ENCODE results near the gene MAVS. TPM values are rescaled to one million over a fixed set of nuclear protein-coding genes. Genes with fewer than 3 reads are reported as not detected.

MAVS gene
- total RNA-seq, 2 experiments from 2014 or later, result 31.1 to 31.6 TPM

- CTCF ChIA-PET, result interaction anchor here (1.1 kb wide), 1 partner anchor 9 kb away, joined by 3 read pairs; no protein-coding TSS in a partner anchor
- Mint-ChIP-seq H3K27ac (peak overlapping the region; percentile 54), H3K9me3 (no peaks in the 10 kb centered on the region), H3K27me3 (no peaks in the 10 kb centered on the region), H3K4me1 (peaks cover 40% of the 10 kb centered on the region), H3K36me3 (ENCODE audit: low read depth) (peaks cover 50% of the 10 kb centered on the region), H3K4me3 (no peak overlapping the region)
- POLR2A ChIA-PET, result interaction anchor here (0.7 to 1.5 kb wide), 3 partner anchors 9 to 19 kb away, joined by 3 to 5 read pairs (median 3); no protein-coding TSS in a partner anchor
- DNase-seq, result no peak
Observed at GRCh38 chr20:3925113-3925695, 78.6 kb downstream of the MAVS start.

Other genes starting within 250 kb of the MAVS start
- gene GFRA4, start 183.4 kb upstream of the MAVS start, total RNA-seq, result not detected
- gene ADAM33, start 164.8 kb upstream of the MAVS start, total RNA-seq, result not detected
- under 1 TPM in 1 of 2 experiments, not detected in 1; 0.03 TPM for gene SIGLEC1, start 134.2 kb upstream of the MAVS start, total RNA-seq
- under 1 TPM in 1 of 2 experiments, not detected in 1; 0.08 TPM for gene HSPA12B, start 114.1 kb upstream of the MAVS start, total RNA-seq
- gene ADISSP, start 79.1 kb upstream of the MAVS start, total RNA-seq, result 10 to 100 TPM; 20.7 to 23.4 TPM
- gene SPEF1, start 65.4 kb upstream of the MAVS start, total RNA-seq, result not detected
- 10 to 100 TPM; 67.0 to 68.0 TPM for gene CENPB, start 60.1 kb upstream of the MAVS start, total RNA-seq
- gene CDC25B, start 50.5 kb upstream of the MAVS start, total RNA-seq, result 100 to 1,000 TPM; 452 to 454 TPM
- 10 to 100 TPM; 12.7 to 15.5 TPM for gene AP5S1, start 26.3 kb upstream of the MAVS start, total RNA-seq
- gene PANK2, start 42.6 kb downstream of the MAVS start, total RNA-seq, result 10 to 100 TPM; 63.3 to 63.8 TPM
- gene RNF24, start 168.7 kb downstream of the MAVS start, total RNA-seq, result 10 to 100 TPM; 15.9 to 18.8 TPM

Measured in activated CD4-positive, alpha-beta memory T cell treated with anti-CD3 and anti-CD28 coated beads, Interleukin-2, amount 10 ng/mL, durations not matched to agents 7 days and 5 days (primary cell).